ENCODE results near the gene KRTAP5-2.

DNA sequence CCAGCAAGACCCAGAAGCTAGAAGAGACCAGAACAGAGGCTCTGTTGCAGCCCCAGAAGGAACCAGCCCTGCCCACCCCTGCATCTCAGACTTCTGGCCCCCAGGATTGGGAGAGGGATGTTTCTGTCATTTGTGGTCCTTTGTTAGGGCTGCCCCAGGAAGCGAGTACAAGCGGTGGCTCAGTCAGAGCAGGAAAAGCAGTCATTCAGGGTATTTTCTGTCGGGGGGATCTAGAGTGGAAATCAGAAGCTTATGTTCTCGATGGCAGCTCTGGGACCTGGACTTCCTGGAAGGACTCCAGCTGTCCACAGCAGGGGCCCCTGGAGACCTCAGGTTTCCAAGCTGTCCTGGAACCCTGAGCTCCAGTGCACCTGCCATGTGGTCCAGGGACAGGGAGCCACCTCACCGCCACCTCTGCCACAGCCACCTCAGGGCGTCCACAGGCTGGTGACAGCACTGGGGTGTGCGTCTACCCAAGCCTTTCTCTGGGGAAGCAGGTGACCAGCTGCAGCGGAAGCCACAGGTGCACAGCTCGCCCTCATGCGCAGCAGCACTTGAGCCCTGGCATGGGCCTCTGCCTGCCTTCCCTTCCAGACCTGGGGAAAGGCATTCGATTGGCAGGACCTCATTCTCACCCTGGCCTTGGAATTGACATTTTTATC, 34.1 kb upstream of the KRTAP5-2 start:
- TF ChIP-seq, protein P1, sequence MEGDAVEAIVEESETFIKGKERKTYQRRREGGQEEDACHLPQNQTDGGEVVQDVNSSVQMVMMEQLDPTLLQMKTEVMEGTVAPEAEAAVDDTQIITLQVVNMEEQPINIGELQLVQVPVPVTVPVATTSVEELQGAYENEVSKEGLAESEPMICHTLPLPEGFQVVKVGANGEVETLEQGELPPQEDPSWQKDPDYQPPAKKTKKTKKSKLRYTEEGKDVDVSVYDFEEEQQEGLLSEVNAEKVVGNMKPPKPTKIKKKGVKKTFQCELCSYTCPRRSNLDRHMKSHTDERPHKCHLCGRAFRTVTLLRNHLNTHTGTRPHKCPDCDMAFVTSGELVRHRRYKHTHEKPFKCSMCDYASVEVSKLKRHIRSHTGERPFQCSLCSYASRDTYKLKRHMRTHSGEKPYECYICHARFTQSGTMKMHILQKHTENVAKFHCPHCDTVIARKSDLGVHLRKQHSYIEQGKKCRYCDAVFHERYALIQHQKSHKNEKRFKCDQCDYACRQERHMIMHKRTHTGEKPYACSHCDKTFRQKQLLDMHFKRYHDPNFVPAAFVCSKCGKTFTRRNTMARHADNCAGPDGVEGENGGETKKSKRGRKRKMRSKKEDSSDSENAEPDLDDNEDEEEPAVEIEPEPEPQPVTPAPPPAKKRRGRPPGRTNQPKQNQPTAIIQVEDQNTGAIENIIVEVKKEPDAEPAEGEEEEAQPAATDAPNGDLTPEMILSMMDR (conservative IDR thresholded peaks at IDR 0.05; ENCODE audit: low read depth, low read length): no peak
- TF ChIP-seq NFE2L2 (IDR thresholded peaks at IDR 0.05; ENCODE audit: low read depth, low read length): no peak
- TF ChIP-seq POLR2A (IDR thresholded peaks at IDR 0.05; ENCODE audit: low read depth, low read length): no peak
- TF ChIP-seq, protein P2, sequence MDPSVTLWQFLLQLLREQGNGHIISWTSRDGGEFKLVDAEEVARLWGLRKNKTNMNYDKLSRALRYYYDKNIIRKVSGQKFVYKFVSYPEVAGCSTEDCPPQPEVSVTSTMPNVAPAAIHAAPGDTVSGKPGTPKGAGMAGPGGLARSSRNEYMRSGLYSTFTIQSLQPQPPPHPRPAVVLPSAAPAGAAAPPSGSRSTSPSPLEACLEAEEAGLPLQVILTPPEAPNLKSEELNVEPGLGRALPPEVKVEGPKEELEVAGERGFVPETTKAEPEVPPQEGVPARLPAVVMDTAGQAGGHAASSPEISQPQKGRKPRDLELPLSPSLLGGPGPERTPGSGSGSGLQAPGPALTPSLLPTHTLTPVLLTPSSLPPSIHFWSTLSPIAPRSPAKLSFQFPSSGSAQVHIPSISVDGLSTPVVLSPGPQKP (IDR thresholded peaks at IDR 0.05; ENCODE audit: borderline replicate concordance, low read depth, low read length): no peak
- TF ChIP-seq MXI1 (IDR thresholded peaks at IDR 0.05; ENCODE audit: borderline replicate concordance, low read depth, low read length): no peak
- TF ChIP-seq SMC3 (IDR thresholded peaks at IDR 0.05; ENCODE audit: low read depth, low read length): no peak
- no peak for TF ChIP-seq RCOR1 (IDR thresholded peaks at IDR 0.05; ENCODE audit: insufficient replicate concordance, low read length)
- TF ChIP-seq RFX5 (IDR thresholded peaks at IDR 0.05; ENCODE audit: low read depth, low read length): no peak
